C1 segment of cervical spinal cord (tissue), 14 donors: Measurements from ENCODE around the gene C16orf89.
"Not testable (repeated sequence)": the region's sequence is repeated elsewhere in the genome, so short reads cannot be mapped to it uniquely, and the experiment has no call there.

Experiments used
- DNase-seq, 14 donors: peaks; one replicate each; lab custom pipeline; 2025; lab: John Stamatoyannopoulos, UW

The C16orf89 gene

GRCh38 chr16:5084802-5085201 lies 19.0 kb upstream of the C16orf89 start:
- DNase-seq = peak in 4 of 14 donors; percentile 1 to 17 (median 6)

DNA sequence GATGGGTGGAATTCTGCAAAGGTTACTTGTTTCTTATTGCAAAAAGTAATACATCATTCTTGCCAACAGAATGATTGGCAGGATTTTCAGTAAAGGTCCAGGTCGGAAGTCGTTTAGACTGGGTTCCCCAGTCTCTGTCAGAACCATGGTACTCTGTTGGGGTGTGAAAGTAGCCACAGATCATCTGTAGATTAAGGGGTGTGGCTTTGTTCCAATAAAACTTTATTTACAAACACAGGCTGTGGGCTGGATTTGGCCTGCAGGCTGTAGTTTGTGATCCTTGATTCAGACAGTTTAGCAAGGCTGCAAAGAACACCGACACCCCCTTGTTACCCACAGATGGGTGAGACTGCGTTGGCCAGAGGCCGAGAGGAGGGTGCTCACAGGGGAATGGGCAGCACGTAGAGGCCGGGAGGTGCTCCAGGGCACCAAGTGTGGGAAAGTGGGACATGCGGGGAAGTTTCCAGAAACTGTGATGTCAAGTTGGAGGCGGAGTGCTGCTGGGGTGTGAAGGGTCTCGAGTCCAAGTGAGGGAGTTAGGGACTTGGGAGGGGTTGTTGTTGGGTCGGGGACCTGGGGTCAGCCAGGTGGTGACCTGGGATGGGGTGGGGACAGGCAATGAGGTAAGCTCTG lies 18.5 kb upstream of the C16orf89 start:
- not testable (repeated sequence) for DNase-seq

- not testable (repeated sequence) for DNase-seq
These were observed 17.9 kb upstream of the C16orf89 start for GRCh38 chr16:5083646-5084045.

DNA sequence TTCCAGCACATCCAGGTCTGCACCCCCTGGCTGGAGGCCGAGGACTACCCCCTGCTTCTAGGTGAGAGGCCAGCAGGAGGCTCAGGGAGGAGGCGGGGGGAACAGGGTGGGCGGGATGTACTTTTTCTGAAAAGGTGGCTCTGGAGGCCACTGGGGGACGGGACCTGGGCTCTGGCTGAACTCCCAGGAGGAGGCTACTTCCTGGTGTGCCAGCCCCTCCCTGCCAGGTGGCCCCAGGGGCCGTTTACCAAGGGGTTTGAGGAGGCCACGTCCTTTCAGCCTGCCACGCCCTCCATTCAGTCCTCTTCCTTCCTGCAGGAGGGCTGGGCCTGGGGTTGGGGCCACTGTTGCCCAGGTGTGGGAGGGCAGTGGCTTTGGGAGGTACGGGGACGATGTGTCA lies 15.2 kb upstream of the C16orf89 start:
- not testable (repeated sequence) for DNase-seq

- not testable (repeated sequence) for DNase-seq
These were observed 14.7 kb upstream of the C16orf89 start for GRCh38 chr16:5080461-5080860.

- no peak for DNase-seq
These were observed 12.9 kb upstream of the C16orf89 start for GRCh38 chr16:5078626-5079025.

GRCh38 chr16:5077304-5077703 lies 11.5 kb upstream of the C16orf89 start:
- DNase-seq = no peak

- DNase-seq = no peak
These were observed 9.9 kb upstream of the C16orf89 start for GRCh38 chr16:5075637-5076036.

DNA sequence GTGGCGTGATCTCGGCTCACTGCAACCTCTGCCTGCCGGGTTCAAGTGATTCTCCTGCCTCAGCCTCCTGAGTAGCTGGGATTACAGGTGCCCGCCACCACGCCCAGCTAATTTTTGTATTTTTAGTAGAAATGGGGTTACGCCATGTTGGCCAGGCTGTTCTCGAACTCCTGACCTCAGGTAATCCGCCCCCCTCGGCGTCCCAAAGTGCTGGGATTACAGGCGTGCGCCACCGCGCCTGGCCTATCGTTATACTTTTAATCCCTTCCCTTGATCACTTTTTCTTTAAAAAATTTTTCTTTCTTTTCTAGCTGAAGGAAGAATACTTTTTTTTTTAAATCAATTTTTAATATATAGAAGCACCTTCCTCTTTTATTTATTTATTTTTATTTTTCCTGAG lies 8.0 kb upstream of the C16orf89 start:
- DNase-seq = not testable (repeated sequence)

GRCh38 chr16:5073279-5073629 lies 7.5 kb upstream of the C16orf89 start:
- no peak for DNase-seq

DNA sequence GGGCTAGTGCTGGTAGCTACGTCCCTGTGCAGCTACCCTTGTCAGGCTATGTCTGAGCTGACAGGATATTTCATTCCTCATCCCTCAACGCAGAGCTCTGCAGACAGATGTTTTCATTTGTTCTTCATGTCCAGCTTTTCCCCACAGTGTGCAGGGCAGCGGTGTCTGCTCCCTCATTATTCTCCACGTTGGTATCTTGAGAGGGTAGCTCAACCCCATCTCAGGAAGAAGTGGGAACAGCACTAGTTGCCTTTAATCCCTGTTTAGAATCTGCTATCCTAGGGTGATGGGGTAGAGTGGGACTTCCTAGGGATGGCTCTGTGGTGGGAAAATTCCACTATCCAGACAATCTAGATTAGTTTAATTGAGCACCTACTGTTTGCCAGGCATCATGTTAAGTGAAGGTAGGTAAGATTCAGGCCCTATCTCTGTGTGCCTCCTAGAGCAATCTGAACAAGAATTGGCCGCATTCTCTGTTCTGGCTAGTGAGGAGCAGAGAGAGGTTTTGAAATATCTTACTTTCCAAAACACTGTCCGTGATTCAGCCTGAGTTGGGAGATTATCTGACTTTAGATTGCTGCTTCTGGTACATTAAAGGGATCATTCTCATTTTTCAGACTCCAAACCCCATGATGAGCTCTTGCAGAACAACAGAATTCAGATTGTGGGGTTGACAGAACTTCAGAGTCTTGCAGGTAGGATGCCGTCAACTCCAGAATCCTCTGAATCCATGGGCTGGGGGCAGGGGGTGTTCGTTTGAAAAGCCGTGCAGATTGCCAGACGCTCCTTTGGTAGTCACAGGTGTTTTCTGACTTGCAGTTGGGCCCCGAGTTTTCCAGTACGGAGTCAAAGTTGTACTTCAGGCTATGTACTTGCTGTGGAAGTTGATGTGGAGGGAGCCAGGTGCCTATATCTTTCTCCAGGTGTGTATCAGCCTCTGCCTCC lies 6.8 kb upstream of the C16orf89 start:
- peak in 1 of 14 donors; percentile 25 for DNase-seq

DNA sequence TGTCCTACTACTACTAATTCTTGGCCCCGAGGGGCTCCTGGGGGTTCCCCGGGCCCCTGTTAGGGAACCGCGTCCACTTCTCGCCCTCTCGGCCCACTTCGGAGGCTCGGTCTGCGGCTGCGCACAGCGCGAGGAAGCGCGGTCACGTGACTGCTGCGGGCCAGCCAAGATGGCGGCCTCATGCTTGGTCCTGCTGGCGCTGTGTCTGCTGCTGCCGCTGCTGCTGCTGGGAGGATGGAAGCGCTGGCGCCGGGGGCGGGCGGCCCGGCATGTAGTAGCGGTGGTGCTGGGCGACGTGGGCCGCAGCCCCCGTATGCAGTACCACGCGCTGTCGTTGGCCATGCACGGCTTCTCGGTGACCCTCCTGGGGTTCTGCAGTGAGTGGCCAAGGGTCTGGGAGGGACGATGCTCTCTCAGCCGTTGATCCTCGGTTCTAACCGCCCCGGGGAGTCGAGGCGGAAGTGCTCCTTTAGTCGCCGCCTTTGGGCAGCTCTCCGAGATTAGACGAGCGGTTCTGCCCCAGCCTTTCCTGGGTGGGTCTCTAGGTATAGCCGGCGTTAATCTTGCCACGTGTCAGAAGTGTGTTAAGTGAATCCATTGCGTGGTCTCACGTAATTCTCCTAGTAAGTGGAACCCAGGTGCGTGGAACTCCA lies 6.1 kb upstream of the C16orf89 start, which contains the start of gene ALG1:
Gene ALG1, plus strand, starts transcription at position 163 of the 653 bp plus-strand sequence. Its CDS starts 7 bp downstream, at position 170.
- DNase-seq = peak; percentile 16 to 92 (median 82)

DNA sequence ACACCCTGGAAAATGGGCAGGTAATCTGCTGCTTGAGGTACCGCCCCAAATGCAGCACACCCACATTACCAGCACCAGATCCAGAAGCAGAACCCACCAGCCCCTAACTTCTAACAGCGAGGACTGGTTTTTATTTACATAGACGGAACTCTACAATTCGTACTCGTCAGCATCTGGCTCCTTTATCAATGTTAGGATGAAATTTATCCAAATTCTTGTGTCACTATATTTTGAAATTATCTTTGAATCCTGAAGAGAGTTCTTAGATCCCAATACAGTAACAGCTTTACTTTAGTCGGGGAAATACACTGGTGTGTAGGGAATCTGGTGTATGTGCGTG lies 5.6 kb upstream of the C16orf89 start:
- no peak for DNase-seq

DNA sequence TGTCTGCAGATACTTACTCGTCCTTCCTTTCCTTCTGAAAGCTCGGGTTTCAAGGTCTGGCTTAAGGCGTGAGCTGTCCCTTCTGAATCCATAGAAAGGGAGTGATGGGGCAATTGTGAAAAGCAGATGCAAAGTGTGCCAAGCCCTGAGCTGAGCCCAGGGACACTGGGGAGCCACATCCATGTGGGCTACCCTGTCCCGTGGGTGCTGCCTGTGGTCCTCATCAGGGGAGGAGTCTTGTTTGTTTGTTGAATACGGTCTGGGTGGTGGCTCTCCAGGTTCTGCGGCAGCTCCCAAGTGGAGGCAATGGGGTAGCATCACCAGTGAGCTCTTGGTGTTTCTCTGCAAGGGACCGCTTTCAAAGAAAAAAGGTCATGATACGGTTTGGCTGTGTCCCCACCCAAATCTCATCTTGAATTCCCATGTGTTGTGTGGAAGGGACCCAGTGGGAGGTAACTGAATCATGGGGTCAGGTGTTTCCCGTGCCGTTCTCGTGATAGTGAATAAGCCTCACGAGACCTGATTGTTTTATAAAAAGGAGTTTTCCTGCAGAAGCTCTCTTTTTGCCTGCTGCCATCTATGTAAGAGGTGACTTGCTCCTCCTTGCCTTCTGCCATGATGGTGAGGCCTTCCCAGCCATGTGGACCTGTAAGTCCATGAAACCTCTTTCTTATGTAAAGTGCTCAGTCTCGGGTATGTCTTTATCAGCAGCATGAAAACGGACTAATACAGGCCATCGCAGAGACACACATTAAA lies 4.9 kb upstream of the C16orf89 start:
- no peak for DNase-seq

- no peak for DNase-seq
These were observed 4.1 kb upstream of the C16orf89 start for GRCh38 chr16:5069854-5070253.

DNA sequence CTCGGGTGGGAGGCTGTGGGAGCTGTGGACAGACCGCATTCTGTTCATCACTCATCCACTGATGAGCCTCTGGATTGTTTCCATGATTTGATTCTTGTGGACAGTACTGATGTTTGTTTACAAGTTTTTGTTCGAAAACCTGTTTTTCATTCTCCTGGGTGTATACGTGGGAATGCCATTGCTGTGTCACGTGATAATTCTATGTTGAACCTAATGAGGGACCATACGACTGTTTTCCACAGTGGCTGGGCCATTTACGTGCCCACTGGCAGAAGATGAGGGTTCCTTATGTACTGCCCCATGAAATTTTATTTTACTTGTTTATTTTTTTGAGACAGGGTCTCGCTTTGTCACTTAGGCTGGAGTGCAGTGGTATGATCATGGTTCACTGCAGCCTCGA lies 3.3 kb upstream of the C16orf89 start:
- DNase-seq = no peak

DNA sequence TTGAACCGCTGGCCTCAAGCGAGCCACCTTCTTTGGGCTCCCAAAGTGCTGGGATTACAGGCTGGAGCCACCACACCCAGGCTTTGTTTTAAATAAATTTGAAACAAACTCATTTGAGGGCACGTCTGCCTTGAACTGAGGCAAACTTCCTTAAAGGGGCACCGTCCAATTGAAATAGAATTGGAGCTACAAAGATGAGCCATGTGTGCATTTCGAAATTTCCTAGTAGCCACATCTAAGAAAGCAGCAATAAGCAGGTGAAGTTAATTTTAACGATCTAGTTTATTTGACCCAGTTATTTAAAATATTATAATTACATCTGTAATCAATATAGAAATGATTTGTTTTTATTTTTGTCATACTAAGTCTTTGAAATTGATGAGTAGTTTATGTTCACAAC lies 755 bp upstream of the C16orf89 start:
- no peak for DNase-seq

DNA sequence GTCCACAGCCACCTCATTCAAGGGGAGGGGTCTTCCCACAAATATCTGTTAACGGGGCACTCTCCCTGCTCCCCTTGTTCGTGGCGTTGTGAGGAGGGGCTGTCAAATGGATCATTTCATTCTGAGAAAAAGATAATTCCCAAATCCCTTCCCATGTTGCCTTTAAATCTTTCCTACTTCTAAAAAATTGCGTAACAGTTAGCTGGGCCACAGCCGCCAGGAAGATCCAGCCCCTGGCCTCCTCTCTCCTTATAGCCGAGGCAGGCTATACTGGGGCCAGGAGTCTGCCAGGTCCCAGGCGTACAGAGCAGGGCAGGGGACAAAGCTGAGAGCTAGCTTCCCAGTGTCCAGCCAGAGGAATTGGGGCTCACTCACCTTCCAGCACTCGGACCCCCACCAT lies 430 bp downstream of the C16orf89 start:
- DNase-seq = no peak

GRCh38 chr16:5064915-5065314 lies 841 bp downstream of the C16orf89 start:
- DNase-seq = no peak

DNA sequence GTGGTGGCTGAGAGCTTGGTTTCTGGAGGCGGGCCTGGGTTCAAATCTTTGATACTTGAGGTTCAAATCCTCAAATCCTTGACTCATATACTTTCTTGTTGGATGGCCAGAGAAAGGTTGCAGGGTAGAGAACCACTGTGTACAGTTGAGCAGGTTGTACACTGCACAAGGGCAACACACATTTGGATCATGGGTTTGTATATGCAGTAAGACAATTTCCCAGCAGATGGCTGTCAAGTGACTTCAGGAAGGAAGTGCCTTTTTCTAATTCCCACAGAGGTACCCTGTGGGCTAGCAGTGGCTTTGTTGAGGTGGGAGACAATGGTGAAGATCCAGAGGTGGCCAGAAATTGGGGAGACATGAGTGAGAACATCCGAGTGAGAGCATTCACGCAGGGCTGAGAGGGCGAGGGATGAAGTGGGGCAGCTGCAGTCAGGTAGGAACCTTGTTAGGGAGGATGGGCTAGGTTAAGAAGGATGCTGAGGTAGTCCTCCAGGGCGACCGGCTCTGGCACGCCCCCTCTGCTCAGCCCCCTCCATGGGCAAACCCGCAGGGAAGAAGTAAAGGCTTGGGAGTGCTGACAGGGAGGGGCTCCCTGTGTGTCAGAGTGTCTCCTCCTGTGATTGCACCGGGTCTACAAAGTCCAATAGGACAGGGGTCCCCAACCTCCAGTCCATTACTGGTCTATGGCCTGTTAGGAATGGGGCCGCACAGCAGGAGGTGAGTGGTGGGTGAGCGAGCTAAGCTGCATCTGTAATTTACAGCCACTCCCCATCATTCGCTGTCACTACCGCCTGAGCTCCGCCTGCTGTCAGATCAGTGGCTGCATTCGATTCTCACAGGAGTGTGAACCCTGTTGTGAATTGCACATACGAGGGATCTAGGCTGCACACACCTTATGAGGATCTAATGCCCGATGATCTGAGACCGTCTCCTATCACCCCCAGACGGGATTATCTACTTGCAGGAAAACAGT lies 2.7 kb downstream of the C16orf89 start:
- no peak for DNase-seq
